Activated T-helper 1 cell treated with anti-CD3 and anti-CD28 coated beads, Interleukin-2, amount 50 U/mL, for 16 hours (primary cell): ENCODE results near the gene NEK11.
"Not testable (repeated sequence)": the region's sequence is repeated elsewhere in the genome, so short reads cannot be mapped to it uniquely, and the experiment has no call there.

Experiments
- DNase-seq, 2 donors: peaks; one replicate each; pipeline ENCODE4 v3.0.0-alpha.2; 2020; ENCODE audit warnings: low read depth in 1 of 2, low spot score in 1 of 2

NEK11 gene

DNA sequence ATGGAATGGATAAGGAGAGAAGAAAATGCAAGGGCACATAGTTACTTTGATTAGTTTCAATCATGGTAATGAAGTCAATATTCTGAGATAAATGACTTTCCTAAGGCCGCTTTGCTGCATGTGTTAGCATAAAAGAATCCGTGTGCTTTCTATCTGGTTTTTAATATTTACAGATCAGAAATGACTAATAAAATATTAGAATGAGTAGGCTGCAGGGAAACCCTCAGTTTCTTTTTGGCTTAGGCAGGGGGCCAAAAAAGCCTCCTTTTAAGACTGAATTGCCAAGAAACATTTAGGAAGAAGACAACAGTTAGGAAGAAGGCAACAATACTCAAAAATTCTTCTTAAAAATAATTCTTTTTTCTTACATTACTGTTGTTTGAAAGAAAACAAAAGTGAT is 11.6 kb downstream of the NEK11 start:
- DNase-seq: no peak

DNA sequence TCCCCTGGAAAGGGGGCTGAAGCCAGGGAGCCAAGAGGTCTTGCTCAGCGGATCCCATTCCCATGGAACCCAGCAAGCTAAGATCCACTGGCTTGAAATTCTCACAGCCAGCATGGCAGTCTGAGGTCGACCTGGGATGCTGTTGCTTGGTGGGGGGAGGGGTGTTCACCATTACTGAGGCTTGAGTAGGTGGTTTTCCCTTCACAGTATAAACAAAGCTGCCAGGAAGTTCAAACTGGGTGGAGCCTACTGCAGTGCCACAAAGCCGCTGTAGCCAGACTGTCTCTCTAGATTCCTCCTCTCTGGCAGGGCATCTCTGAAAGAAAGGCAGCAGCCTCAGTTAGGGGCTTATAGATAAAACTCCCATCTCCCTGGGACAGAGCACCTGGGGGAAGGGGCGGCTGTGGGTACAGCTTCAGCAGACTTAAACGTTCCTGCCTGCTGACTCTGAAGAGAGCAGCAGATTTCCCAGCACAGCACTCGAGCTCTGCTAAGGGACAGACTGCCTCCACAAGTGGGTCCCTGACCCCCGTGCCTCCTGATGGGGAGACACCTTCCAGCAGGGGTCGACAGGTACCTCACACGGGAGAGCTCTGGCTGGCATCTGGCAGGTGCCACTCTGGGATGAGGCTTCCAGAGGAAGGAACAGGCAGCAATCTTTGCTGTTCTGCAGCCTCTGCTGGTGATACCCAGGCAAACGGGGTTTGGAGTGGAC is 15.8 kb downstream of the NEK11 start:
- DNase-seq: not testable (repeated sequence)

DNA sequence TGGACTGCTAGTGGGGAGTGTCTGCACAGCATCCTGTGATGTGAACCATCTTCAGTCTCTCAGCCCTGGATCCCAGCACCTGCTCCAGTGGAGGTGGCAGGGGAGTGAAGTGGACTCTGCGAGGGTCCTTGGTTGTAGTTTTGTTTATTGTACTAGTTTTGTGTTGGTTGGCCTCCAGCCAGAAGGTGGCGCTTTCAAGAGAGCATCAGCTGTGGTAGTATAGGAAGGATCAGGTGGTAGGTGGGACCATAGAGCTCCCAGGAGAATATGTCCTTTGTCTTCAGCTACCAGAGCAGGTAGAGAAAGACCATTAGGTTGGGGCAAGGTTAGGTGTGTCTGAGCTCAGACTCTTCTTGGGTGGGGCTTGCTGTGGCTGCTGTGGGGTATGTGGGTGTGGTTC is 20.9 kb downstream of the NEK11 start:
- DNase-seq: no peak

DNA sequence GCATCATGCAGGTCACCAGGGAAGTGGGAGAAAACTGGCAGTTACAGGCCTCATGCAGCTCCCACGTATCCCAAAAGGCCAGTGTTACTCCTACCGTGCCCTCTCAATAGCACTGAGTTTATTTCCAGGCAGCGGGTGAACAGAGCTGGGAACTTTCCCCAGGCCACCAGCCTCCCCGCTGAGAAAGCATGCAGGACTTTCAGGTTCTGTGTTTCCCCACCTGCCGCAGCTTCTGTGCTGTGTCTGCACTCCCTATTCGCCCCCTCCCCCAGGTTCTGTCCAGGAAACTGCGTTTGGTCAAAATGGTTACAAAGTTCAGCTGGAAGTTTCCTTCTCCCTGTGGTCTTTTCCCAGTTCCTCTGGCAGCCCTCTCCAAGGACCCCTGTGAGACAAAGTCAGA is 21.4 kb downstream of the NEK11 start:
- no peak for DNase-seq

DNA sequence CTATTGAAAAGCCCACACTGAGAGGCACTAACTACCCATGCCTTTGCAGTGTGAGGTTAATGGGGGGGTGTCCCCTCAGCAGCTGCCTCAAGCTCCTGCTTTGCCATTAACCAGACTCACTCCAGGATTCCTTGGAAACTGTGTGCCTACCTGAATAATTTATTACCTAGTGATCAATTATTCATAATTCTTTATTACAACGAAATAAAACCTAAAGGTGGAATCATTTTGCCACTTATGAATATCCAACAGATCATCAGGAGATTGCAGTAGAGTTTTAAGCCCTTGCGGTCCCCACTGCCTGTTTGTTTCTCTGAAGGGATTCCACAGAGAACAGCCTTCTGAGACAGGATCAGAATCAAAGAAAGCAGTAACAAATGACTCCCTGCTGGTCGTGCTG is 23.3 kb downstream of the NEK11 start:
- DNase-seq: no peak

DNA sequence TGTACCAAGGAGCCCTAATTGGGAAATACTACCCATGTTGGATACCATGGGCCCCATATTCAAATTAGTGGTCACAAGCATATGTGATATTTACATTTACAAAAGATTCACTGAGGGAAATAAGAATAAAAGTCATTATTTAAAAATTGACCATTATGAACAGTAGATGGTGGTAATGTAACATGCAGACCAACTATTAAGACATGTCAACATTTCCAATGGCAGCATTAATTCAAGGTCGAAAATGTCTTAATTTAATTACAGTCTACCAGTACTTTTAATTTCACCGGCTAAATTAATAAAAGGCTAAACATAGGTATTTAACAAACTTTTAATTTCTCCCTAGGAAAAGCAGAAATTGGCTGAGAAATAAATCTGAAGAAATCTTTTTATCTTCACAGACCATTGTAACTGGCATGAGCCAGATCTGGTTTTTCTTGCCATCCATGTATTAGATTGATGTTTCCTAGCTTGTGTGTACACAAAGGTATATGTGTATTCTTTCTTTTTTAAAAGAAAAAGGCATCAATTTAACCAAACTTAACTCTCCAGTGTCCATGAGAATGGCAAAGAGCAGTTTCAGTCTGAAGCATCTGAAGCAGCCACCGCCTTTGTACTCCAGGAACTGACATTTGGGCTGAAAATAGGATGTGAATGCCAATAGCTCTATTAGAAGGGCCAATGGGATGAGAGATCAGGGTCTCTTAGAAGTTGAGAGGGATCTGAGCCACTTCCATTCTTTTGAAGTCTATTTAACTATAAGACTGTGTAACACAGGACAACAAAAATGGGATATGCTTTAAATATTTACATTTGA is 26.6 kb downstream of the NEK11 start:
- DNase-seq: no peak

DNA sequence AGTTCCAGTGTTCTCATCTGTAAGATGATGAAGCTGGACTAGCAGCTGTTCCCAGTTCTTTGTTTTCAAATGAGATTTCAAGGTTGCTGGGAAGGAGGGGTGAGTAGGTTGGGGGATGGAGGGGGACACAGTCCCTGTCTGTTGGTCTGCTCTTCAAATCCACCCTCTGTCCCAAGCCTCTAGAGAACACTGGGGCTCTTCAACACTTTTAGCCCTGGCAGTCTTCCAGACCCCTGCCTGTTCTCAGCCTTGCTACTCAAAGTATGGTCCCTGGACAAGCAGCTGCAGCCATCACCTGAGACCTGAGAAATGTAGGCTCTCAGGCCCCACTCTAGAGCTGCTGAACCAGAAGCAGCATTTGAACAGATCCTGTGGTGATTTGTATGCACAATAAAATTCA is 41.3 kb downstream of the NEK11 start:
- no peak for DNase-seq

DNA sequence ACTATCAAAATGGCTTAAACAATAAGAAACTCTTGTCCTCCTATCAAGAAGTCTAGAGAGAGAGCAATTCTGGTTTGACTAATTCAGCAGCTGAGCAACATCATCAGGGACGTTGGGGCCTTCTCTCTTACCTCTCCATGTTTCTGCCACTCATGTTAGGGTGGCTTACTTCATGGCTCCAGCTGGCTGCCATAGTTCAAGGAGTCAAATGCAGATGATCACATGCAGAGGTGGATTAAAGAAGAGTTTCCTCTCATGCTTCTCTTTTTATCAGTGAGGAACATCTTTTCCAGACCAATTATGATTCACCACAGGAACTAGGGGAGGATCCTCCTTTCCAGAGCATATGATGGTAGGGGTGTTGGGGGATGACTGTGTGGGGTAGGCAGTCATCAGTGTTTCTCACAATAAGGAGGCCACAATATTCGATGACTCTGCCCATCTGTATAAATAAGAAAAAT is 45.5 kb downstream of the NEK11 start:
- no peak for DNase-seq

DNA sequence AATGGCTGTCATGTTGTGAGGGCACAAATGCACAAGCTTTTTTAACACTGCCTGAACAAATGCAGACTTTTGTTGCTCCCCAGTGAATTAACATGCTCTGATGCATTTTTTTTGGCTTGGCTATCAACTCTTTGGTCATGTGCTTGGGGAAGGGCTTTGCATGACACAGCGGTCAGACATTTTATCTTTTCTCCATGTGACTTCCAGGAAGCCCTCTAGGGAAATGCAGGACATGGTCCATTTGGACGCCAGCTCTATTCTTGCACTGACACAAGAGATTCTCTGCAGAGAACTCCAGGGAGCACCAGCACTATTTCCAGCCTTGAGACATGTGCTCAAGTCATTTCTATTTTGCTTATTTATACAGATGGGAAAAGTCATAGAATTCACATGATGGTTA is 46.2 kb downstream of the NEK11 start:
- DNase-seq: no peak

DNA sequence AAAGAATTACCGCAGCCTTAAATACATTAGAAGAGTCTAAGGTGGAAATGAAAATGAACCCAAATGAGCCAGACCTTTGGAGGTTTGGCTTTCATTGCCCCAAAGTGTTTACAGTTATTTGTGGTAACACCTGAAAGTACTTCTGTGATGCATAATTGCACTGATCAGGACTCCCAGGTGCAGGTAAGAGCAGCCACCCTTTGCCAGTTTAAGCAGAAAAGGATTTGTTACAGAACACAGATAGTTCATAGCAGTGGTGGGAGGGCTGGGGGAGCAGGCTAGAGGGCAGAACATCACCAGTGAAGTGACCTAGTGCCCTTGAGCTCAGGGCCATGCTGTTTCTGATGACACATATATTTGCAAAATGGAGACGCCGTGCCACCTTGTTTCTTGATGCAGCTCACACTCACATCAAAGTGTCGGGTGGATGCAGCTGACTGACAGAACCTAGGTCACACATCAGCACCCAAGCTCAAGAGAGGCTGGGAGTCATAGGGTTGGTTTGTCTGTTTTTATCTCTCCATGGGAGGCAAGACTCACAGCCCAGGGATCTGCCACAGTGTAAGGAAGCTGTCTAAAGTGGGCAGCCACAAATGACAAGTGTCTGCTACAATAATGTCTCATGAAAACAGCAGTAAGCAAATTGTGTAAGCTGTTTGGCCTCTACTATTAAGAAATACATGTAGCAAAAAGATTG is 49.1 kb downstream of the NEK11 start:
- no peak for DNase-seq

DNA sequence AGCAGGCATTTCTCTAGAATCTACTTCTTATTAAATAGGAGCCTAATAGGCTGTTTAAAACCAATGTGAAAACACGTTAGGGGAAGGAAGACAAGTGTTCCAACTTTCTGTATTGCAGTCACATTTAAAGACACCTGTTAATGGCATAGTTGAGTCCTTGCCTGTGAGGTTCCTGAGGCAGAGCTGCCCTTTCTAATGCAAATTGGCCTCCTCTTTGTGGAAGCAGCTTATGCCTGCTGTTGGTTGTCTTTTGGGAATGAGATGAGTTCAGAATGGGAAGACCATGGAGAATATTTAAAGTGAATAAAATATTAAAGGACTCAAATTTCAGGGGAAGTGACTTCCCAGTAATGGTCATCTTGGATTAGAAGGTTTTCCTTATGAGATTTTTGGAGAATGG is 51.2 kb downstream of the NEK11 start:
- DNase-seq: no peak

DNA sequence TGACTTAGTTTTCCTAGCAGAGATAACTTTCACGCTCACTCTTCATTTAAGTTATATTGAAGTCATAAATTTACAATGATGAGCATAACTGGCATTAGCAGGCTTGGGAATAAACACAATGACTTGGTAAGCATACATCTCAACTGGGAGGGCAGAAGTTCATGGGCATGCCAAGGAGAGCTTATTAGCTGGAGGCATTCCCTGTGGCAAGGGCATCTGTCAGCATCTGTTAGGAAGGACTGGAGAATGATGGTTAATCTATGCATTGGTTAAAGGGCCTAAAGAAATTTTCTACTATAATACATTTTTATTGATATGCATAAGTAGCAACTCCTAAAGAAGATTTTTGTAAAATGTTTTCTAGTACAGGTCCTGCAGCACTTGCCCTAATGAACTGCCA is 52.4 kb downstream of the NEK11 start:
- no peak for DNase-seq

DNA sequence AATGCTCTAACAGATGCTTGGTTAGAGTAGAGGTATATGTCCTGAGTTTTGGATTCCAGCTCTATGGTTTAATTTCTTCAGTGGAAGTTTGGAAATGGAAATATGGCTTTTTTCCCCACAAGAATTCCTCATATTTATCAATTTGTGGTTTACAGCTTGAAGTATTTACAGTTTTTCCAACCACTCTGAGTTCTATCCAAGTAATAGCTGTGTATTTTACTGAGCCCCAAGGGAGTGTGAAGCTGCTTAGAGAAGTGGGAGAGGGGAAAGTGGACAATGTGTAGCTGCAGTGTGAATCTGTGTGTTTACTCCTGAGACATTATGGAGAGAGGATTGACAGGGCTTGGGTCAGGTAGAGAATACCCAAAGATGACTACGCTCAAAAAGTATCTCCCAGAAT is 54.5 kb downstream of the NEK11 start:
- no peak for DNase-seq

DNA sequence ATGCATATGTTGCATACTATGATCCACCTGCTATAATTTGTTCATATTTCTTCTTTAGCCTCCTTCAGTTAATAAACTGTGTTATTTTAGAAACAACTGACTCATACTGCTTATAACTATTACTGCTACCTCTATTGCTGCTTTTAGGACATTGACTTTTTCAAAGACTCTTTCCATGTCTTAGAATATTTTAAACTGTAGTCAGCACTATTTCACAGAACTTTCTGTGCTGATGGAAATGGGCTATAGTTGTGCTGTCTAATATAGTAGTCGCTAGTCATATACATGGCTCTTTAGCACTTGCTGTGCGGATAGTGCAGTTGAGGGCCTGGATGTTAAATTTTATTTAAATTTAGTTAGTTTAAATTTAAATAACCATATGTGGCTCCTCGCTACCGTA is 55.6 kb downstream of the NEK11 start:
- DNase-seq: no peak

DNA sequence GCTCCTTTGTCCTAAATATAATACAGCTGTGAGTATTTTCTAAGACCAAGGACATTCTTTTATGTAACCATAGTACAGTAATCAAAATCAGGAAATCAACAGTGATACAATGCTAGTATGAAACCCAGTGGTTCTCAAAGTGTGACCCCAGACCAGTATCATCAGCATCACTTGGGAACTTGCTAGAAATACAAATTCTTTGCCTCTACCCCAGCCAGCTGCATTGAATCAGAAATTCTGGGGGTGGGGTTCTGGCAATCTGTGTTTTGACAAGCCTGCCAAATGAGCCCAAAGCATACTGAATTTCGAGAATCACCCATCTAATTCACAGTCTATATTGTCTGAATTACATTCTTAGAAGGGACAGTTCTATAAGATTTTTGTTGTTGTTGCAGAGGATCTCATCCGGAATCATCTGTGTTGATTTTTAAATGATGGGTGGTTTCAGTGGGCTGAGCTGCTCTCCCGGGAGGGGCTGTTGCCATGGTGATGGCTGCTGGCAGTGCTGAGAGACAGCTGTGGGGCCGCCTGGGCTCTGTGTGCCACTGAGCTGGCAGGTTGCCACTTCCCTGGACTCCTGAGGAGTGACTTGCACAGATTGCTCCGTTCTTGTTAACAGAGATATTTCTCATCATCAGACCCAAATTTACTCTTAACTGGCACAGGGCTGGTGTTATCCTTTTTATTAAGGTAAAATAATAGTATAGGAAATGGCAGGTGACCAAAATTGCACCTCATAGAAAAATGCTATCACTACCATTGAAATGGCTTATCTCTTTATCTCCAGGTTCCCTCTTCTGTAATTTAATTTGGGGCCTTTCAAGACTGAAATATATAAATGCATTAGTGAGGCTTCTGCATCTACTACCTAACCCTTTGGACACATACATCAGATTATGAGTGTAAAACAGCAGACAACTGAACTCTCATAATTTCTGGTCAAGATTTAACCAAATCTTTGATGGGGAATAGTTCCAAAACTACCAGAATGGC is 56.5 kb downstream of the NEK11 start:
- DNase-seq: no peak

DNA sequence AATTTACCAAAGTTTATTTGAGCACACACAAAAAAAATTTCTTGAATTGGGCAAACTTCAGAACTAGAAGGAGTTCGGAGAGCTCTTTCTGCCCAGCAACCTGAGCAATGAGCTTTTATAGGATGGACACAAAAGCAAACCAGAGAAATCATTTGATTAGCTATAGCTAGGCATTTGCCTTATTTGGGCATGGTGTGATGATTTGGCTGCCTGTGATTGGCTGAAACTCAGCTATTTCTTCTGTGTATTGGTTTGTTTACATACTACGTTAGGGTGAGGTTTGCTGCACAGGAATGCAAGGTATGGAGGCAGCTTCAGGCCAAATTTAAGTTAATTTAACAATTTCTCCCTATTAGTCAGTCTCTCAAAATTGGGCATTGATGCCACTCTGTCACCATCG is 65.1 kb downstream of the NEK11 start:
- no peak for DNase-seq

DNA sequence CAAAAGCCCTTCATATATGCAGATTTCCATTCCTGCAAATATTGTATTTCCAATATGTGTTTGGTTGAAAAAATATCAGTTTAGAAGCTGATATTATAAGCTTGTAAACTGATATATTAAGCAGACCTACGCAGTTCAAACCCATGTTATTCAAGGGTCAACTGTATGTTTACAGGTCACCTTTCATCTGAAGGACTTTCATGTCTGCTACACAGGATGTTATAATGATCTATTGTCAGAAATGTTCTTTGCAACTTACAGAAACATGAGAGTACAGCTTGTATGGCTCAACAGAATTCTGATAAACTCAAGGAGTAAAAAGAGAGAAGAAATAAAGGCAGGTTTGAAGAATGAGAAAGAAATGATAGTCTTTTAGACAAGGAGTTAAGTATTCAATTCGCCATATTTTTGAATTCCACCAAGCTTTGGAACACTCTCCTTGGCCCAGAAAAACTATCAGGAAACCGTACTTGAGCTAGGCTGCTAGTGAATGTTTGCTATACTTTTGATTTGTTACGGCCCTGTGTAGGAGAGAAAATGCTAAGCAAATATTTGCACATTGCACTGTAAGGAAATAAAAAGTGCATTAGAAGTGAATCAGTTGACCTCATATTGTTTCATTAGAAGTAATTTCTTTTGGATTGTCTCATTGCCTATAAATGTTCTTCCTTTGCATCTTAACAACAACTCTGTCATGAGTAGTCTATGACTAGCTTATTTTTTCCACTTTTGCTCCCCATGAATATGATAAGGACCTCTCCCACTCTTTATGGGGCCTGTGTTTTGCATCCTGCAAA is 81.2 kb downstream of the NEK11 start:
- DNase-seq: no peak

DNA sequence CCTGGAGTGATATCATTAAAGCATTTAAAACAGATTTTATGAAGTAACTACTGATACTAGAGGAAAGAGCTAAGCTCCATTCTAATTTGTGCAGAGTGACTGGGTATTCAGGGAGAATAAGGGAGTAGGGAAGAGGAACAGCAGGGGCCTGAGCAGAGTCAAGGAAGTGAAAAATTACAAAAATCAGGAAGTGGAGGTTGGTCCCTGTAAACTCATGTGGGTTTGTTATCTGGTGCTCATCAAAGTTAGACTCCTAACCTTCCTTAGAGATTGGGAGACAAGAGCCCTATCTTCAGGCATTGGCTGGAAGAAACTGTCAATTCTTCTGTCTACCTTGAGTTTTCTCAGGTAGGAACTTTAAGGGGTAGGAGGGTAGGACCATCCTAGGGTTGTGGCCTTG is 82.5 kb downstream of the NEK11 start:
- no peak for DNase-seq

DNA sequence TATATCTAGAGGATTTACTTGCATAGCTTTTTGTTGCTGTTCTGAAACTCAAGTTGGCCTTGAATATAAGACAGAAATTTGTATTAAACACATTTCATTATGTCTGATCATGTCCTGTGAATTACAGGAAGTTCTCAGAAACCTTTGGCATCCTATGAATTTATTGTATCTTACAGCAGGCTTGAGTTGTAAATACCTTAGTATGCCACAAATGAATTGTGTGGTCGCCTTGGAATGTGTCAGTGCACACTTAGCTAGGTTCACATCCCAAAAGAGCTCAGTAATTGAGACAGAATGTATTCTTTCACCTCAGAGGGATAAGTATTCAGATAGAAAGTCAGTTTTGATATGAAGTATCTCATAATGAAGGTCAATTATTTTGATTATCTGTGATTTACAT is 83.4 kb downstream of the NEK11 start:
- DNase-seq: no peak

DNA sequence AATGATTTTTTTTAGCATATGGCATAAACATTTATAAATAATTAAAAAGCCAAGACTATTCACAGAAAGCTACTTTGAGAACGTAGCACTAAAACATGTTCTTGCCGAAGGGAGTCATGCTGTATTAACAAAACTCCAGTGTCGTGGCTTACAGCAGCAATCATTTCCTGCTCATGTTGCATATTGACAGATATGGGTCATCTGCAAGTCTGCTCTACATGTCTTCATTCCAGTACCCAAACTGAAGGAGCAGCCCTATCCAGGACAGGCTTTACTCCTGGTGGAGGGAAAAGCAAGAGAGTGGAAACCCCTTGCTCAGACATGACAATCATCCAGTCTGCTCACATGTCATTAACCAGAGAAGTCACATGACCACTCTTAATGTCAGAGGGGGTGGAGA is 87.6 kb downstream of the NEK11 start:
- DNase-seq: no peak
